HG03457 (cell line): ENCODE data around the gene FHOD3.
"Not testable (repeated sequence)": the region's sequence is repeated elsewhere in the genome, so short reads cannot be mapped to it uniquely, and the experiment has no call there.

ENCODE experiments used
- ATAC-seq: cut with Tn5 transposase; IDR thresholded peaks from one replicate; pipeline ENCODE4 v1.9.1; 2021; ENCODE audit warnings: moderate number of reproducible peaks; ENCODE audit not compliant: unreplicated experiment

The FHOD3 gene

DNA sequence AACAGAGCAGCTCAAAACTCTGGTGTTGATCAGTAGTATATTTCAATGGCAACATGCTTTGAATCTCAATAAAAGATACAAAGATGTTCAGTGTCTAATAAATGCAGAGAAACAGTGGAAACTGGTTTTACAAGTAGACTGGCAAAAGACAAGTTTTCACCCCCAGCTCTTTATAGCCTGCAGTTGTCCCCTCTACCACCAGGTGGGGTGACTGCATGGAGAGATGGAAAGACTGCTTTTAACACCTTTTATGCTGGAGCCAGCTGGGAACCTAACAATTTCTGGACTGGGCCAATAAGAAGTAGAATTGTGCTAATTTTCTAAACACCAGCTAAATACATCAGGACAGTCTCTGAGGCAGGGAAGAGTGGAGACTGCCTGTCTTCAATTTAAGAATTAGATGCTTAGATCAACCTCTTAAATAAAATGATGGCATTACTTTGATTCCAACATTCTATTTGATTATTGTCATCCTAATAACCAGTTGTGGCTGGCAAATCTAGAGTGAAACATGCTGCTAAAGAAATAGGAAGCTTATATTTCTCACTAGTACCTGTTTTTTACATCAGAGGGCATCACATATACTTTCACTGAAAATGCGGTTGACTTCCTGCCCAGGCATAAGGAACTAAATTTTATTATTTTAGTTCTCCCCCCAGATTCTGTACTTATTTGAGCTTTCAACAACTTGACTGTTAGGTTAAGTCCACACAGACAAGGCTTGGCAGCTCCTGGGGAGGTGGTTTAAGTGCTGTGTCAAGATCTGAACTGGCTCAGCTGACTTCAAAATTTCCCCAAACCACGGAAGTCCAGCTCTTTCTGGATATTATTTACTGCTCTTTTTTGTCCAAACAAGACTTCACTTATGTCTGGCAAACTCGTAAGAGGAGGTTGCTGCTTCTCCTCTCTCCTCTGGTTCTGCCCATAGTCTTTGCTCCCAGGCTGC is 390.8 kb downstream of the FHOD3 start:
- ATAC-seq, result no peak

GRCh38 chr18:36692371-36692770 is 394.9 kb downstream of the FHOD3 start:
- no peak for ATAC-seq

DNA sequence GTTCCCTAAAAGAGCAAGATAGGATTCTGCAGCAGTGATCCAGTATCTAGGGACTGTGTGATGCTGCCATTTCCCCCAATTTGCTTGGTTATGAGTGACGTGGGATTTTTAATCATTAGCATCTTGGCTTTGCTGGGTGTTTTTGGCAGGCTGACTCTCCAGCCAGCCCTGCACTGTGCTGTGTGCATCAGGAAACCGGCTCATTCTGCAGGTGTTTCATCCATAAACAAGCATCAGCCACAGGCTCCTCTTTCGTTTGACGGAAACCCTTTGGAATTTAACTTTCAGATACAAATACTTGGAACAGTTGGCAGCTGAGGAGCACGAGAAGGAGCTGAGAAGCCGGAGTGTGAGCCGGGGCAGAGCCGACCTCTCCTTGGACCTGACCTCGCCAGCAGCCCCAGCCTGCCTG is 395.4 kb downstream of the FHOD3 start:
- no peak for ATAC-seq

GRCh38 chr18:36693931-36694620 is 396.6 kb downstream of the FHOD3 start:
- ATAC-seq, result no peak

DNA sequence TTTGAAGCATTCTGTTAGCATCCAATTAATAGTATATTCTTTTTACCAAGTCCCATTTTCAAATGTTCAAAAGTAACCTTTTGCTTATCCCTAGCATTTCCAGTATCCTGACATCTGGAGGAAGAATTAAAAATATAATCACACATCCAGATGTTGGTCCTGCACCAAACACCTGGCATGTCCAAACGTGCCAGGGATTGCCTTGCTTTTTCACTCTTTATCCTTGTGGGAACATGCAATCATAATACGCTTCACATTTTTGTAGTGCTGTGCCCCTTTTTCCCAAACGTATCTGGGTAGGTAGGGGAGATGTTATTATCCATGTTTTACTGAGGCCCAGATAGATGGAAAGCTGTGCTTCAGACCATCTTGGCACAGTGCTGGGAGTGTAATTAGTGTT is 398.3 kb downstream of the FHOD3 start:
- no peak for ATAC-seq

DNA sequence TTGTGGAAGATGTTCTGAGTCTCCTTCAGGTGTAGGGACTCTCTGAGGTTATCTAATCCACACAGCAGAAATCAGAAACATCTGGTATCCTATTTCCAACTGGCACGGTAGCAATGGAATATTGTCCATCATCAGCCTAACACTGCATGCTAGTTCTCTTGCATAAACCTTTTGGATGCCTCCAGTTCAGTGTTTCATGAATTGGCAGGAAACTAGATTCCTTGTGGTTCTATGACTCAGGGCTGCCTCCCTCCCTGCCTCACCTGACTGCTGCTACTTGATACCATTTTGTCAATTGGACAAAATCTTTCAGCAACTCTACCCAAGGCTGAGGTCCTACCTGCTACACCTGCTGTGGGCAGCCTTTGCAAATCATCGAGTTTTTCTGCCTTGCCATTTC is 400.4 kb downstream of the FHOD3 start:
- ATAC-seq, result no peak

DNA sequence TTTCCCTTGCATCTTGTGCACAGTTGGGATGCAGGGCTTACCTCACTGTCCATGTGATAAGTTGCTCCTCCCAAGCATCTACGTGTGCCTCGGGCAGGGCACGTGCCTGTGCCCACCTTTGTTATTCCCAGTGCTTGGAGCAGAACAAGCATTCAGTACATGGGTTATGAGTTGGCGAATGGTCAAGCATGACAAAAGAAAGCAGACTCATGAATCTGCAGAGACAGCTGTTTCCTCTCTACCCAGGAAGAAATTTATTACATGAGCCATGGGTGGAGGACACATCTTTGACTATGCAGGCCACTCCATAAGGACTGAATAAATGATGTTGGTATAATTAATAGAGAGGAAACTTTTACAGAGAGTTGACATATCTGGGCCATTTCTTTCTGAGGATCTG is 403.4 kb downstream of the FHOD3 start:
- no peak for ATAC-seq

DNA sequence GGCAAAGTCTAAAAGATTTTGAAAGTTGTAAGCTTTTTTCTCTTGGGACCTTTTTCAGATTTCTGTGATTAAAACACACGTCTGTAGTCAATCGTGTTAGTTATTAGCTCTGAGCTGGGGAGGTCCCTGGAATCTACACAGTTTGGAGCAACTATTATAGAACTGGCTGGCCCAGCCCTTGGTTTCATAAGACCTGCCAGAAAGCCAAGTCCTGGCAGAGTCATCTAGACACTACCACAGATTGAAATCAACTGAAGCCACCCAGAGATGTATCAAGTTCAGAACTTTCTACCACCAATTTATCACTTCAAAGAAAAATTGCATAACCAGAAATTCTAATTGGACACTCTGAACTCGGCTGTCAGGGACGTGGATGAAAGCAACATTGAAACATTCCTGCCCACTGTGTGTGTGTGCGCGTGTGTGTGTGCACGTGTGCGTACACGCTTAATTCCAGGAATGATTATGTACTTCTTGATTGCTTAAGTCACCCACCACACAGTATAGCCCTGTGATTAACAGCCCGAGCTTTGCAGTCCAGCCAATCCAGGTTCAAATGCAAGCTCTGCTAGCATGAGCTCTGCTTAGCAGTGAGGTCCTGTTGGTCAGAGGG is 405.0 kb downstream of the FHOD3 start:
- no peak for ATAC-seq

- ATAC-seq, result no peak
Observed at GRCh38 chr18:36704156-36704555, 406.6 kb downstream of the FHOD3 start.

GRCh38 chr18:36706134-36706881 is 408.8 kb downstream of the FHOD3 start:
- no peak for ATAC-seq

DNA sequence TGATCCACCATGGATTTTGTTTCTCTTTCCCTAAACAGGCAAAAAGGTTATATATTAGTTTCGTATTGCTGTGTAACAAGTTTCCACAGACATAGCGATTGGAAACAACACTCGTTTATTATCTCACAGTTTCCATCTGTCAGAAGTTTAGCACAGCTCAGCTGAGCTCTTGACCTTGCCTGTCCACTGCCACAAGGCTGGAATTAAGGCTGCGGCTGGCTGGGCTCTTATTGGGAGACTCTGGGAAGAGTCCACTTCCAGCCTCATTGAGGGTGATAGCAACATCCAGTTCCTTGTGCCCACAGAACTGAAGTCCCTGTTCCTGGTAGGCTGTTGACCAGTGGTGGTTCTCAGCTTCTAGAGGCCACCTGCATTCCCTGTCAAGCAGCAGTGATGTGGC is 410.9 kb downstream of the FHOD3 start:
- no peak for ATAC-seq

GRCh38 chr18:36709315-36709714 is 411.8 kb downstream of the FHOD3 start:
- no peak for ATAC-seq

- ATAC-seq, result no peak
Observed at GRCh38 chr18:36711014-36711725, 413.7 kb downstream of the FHOD3 start.

DNA sequence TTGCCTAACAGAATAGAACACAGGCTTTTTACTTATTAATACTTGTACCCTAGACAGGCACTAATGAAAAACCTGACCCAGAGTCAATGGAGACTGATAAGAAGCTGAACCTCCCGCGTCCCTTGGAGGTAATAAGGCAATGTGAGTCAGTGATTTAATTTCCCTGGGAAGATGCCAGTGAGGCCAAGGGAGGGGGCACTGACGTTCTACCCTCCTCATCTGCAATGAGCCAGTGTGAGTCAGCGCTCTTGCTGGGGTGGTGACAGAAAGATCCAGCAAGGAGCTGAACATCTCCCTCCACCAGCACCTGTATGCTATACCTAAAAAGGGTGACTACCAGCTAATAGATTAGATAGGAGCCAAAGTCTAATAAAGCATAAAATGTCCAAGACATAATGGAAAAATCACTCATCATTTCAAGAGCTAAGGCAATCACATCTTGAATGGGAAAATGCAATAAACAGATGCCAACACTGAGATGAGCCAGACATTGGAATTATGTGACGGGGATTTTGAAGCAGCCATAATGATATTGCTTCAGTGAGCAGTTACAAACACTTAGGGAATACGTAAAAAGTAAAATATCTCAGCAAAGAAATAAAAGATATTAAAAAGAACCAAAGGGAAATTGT is 414.4 kb downstream of the FHOD3 start:
- ATAC-seq, result no peak

- no peak for ATAC-seq
Observed at GRCh38 chr18:36714476-36714875, 417.0 kb downstream of the FHOD3 start.

- no peak for ATAC-seq
Observed at GRCh38 chr18:36717422-36718110, 420.1 kb downstream of the FHOD3 start.

- ATAC-seq, result no peak
Observed at GRCh38 chr18:36718705-36719328, 421.3 kb downstream of the FHOD3 start.

DNA sequence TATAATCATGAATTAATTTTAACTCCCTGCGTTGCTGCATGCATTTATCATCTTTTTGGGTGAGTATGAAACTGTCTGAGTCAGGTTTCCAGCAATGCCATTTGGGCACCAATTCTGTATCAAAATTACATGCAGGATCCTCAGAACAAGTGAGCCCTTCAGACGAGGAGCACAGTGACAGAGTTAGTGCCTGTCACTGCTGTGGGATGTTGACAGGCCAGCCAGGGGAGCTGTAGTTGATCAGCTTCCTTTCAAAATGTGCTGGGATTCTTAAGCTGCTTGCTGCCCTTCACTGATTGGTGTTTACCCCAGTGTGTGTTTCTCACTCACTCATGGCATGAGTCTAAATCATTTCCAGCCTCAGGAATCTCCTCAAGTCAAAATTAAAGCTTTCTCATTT is 422.1 kb downstream of the FHOD3 start:
- no peak for ATAC-seq

DNA sequence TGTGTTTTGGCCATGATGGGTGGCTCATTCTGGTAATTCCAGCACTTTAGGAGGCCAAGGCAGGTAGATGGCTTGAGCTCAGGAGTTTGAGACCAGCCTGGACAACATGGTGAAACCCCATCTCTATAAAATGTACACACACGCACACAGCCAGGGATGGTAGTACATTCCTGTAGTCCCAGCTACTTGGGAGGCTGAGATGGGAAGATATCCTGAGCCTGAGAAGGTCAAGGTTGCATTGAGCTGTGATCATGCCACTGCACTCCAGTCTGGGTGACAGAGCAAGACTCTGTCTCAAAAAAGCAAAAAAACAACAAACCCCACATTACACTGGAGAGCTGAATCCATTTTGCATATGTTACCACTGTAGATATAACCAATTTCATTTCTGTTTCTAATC is 423.8 kb downstream of the FHOD3 start:
- ATAC-seq, result not testable (repeated sequence)
